Tongue (tissue), 2 donors: ENCODE measurements around the gene LTBP2. TPM values are rescaled to one million over a fixed set of nuclear protein-coding genes. Genes with fewer than 3 reads are reported as not detected.

Experiments used
- DNase-seq: peaks from one replicate; pipeline ENCODE4 v3.0.0-alpha.2; 2015
- total RNA-seq: library from RNA; depleted of rRNA; stranded (reverse); fragments of >200 nt; gene quantifications from one replicate; pipeline ENCODE4 v1.2.3, GENCODE V29; 2014

Gene LTBP2
- total RNA-seq, result 29.1 TPM

DNA sequence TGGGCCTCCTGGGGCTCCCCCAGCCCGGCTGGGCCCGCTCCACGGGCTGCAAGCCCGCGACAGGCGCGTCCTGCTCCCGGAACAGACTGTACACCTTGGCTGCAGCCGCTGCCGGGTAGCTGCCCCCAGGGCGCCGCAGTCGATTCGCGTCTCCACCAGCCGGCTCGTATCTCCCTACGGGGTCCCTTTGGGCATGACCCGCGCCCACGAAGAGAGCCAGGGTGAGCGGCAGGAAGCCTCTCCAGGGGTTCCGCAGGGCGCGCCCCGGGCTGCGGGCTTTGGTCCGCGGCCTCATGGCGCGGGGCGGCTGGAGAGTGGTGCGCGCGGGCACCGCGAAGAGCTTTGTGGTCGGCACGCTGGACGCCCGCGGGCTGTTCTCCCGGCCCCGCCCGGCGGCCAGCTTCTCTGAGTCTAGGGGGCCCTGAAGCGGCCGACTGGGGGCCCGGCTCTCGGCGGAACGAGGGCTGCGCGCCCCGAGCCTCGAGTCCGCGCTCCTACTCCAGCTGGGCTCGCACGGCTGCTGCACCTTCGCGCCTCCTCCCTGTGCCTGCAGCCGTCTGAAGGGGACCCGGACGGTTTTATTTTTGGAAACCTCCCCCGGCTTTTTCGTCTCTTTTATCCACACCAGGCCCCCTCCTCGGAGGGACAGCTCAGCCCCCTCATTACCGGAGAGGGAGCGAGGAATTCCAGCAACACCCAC is at the start of gene LTBP2:
Gene LTBP2, minus strand, starts transcription at position 588 of the 700 bp plus-strand sequence. Its CDS starts 293 bp downstream, at position 295.
- peak; percentile 64 for DNase-seq

DNA sequence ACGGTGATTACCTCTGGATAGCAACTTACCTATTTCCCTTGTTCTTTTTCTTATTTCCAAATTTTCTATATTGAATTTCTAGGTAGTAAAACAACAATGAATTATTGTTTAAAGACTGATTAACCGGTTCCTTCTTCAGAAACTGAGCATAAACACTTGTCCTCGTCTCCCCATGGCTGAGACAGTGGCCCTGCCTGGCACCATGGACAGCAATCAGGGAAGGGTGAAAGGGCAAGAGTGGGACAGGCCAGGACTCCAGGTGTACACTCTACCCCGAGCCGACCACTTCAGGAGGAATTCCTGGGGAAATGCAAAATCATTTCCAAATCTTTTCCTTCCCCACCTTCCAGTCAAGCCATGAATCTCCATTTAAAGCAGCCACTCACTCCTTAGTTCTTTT is 48.8 kb upstream of the LTBP2 start:
- no peak for DNase-seq

GRCh38 chr14:74660167-74660566 is 48.1 kb upstream of the LTBP2 start:
- no peak for DNase-seq

- DNase-seq, result no peak
Observed at GRCh38 chr14:74658535-74659131, 46.6 kb upstream of the LTBP2 start.

DNA sequence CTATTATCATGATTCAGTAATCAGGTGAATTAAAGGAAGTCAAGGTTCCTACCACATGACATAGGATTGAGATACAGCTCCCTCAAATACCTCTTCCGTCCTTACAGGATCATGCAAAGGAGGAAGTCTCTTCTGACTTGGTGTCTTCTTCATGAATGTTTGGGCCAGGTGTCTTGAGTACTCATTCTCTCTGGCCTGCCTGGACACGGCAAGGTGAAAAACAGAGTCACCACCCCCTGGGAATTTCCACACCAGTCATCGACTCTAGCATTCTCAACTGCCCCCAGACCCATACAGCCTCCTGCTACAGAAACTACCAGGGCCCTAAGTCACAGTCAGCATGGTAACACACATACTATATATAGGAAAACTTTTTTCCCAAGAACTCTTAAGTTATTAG is 44.9 kb upstream of the LTBP2 start:
- no peak for DNase-seq

GRCh38 chr14:74655599-74656395 is 43.8 kb upstream of the LTBP2 start:
- DNase-seq, result no peak

- no peak for DNase-seq
Observed at GRCh38 chr14:74654931-74655330, 42.9 kb upstream of the LTBP2 start.

GRCh38 chr14:74653386-74654138 is 41.5 kb upstream of the LTBP2 start:
- no peak for DNase-seq

DNA sequence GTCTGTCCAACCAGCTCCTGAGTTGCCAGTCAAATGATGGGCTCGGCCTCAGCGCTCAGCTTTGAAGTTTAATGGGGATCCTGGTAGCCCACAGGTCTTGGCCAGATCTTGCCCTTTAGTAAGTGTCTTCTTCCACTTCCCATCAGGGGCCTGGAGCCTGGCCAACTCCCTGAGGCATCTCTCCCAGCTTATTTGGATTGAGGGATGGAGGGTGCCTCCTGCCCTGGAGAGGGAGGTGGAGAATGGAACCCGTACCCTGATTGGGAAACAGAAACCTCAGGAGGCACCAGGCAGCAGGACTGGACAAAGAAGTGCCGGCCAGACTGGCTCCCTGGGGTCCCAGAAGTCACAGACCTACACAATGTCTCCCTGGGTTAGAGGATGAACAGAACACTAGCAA is 40.5 kb upstream of the LTBP2 start:
- DNase-seq, result no peak

DNA sequence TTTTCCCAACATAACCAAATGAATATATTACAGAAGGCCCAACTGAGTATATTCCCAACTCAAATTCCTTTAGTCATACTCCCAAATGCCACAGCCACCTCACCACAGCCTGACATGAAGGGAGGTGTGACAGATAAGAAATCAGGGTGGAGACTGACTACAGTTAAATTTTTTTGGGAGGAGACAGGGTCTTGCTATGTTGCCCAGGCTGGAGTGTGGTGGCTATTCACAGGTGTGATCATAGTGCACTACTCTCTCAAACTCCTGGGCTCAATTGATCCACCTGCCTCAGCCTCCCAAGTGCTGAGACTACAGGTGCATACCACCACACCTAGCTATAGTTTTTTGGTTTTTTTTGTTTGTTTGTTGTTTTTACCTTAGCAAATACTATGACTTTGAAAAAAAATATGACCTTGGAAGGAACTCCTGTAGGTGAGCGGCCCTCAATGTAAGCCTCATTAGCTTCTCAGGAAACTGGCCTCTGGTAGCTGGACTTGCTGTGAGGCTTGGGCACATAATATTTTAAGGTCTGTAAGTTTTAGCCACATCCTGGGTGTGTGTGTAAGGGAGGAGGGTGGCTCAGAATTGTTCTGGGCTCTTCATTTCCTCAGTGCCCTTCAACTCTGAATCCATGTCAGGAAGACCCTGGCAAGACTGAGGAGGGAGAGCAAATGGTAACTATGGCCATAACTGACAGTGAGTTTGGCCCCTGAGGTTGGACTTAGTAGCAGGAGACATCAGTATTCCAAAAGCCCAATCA is 39.1 kb upstream of the LTBP2 start:
- no peak for DNase-seq

GRCh38 chr14:74649673-74650072 is 37.6 kb upstream of the LTBP2 start:
- DNase-seq, result no peak

DNA sequence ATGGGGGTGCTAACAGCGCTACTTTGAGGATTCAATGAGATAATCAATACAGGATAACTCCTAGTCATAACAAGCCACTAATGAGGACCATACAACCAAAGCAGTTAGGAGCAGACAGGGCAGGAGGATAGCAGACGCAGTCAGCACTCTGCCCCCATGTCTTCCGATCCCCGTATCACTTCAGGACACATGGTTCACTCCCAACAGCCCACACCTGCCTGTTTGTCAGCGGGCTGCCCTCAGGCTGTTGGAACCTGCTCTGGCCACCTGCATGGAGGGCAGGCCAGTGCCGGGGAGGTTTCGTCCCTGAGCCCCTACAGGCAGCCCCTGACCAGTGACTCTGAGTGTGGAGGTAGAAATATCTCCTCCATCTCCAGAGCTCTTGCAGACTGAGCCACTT is 37.1 kb upstream of the LTBP2 start:
- no peak for DNase-seq

DNA sequence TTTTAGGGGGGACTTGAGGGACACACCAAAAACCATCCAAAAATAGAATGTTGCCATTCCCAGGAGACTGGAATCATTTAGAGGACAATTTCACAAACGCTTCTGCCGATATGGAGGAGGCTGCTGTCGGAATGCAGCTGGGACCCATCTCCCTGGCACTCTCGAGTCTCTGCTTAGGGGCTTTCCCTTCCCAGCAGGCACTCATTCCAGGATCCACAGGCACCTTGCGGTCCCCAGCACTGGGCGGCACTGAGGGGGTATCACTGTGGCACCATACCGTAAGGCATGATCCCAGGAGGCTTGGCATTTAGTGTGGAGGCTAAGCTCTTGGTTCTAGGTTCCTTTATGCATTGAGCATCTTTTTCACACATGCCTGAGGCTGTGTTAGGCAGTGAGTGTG is 36.6 kb upstream of the LTBP2 start:
- DNase-seq, result no peak

- DNase-seq, result peak; percentile 78
Observed at GRCh38 chr14:74647678-74648461, 35.8 kb upstream of the LTBP2 start.

DNA sequence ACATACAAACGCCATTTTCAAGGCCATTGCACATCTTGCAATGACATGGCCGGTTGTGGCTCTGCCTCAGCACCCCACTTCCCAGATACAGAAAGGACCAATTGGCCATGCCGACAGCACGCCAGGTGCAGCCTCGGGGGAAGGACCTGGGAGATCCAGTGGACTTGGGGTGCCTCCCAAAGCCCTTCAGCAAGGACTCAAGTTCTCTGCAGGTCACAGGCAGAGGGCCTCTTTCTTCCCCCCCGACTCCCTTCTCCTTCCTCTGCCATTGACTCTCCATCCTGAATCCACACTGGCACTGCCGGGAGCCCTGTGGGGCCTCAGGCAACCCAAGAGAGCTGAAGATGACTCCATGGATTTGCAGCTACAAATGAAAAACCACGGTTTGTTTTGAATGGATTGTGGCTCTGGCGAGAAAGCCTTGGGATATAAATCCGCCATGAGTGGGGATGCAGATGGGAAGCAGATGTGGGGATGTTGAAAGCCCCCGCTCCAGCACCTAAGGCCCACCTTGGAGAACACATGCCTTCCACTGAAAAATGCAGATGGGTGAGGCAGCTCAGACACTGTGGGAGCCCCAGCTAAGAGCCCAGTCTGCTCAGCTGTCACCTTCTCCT is 35.1 kb upstream of the LTBP2 start:
- DNase-seq, result no peak

- peak; percentile 42 for DNase-seq
Observed at GRCh38 chr14:74645756-74646470, 33.9 kb upstream of the LTBP2 start.

- DNase-seq, result peak; percentile 25
Observed at GRCh38 chr14:74645244-74645643, 33.2 kb upstream of the LTBP2 start.

DNA sequence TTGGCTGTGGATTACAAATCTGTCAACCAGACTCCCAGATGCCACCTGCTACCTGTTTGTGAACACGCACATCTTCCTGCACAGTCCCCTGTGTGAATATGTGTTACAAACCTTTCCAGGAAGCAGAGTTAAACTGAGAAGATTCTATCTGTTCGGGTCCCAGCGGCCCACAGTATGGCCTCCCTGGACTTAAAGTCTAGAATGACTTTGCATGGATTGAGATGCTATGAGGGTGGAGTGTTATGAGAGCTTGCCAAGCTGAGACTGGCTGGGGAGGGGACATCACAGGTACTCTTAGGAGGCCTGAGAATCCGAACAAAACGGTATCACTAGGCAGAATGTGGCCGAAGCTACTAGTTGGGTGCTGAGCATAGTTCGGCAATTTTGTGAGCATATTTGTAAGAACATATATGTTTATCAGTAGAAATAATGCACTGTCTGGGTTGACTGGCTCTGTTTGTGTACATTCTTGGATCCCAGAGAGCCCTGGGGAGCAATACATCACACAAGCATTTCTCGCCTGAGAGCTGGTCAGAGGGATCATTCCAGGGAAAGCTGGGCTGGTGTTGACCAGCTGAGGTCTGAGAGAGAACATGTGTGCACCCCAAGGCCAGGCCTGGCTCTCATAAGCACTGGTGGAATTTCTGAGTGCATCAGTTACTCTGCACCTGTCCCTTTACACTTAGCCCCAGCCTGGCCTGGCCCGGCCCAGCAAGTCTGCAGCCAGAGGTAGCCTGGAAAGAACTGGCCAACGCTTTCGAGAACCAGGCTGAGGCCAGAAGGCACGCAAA is 29.8 kb upstream of the LTBP2 start:
- DNase-seq, result peak; percentile 46

DNA sequence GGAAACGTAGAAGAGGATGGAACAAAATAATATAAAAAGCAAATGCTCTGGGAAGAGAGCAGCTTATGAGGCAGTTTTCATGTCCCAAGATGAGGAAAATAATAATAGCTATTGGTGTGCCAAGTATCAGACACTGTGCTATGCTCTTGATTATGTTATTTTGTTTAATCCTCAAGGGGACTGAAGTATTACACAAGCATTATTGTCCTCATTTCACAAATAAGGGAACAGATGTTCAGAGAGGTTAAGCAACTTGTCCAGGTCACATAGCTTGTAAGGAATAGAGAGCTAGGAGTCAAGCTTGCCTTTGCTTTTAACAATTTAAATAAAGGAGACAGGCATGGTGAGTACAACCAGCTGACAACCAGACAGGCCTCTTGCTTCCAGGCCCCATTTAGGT is 26.9 kb upstream of the LTBP2 start:
- peak; percentile 40 for DNase-seq
